RWPE2 (cell line): ENCODE results near the gene GATB.

Experiments used
- ATAC-seq: fragments of 200-7000 bp; cut with Tn5 transposase; 3 replicates; pipeline ENCODE4 v1.9.1; 2021; ENCODE audit warnings: low read depth
- DNase-seq: peaks from one replicate; pipeline ENCODE4 v3.0.0-alpha.2; 2020; ENCODE audit warnings: low spot score
- H3K27ac ChIP-seq: fragments of 450-650 bp; 2 replicates; pipeline ENCODE4 v1.5.1; 2017; ENCODE audit warnings: mild to moderate bottlenecking; ENCODE audit not compliant: poor library complexity, severe bottlenecking
- H3K27me3 ChIP-seq: fragments of 250-450 bp; sonication (Bioruptor Pico); 2 replicates; pipeline ENCODE4 v1.5.1; 2021; ENCODE audit warnings: mild to moderate bottlenecking, moderate library complexity; ENCODE audit not compliant: insufficient read depth, poor library complexity, severe bottlenecking
- H3K36me3 ChIP-seq: fragments of 250-450 bp; sonication (Bioruptor Pico); 2 replicates; pipeline ENCODE4 v1.5.1; 2020; ENCODE audit warnings: low read depth, mild to moderate bottlenecking, moderate library complexity
- H3K4me1 ChIP-seq: fragments of 250-450 bp; sonication (Bioruptor Pico); 2 replicates; pipeline ENCODE4 v1.5.1; 2021; ENCODE audit warnings: mild to moderate bottlenecking, moderate library complexity; ENCODE audit not compliant: insufficient read depth, poor library complexity, severe bottlenecking
- H3K4me3 ChIP-seq: fragments of 250-450 bp; sonication (Bioruptor Pico); 2 replicates; pipeline ENCODE4 v1.5.1; 2021; ENCODE audit warnings: mild to moderate bottlenecking, moderate library complexity; ENCODE audit not compliant: severe bottlenecking
- H3K9me3 ChIP-seq: fragments of 250-450 bp; sonication (Bioruptor Pico); 2 replicates; pipeline ENCODE4 v1.5.1; 2021; ENCODE audit warnings: mild to moderate bottlenecking, moderate library complexity; ENCODE audit not compliant: severe bottlenecking
- CTCF ChIP-seq: fragments of 450-650 bp; IDR thresholded peaks from one replicate; pipeline ENCODE4 v1.5.1; 2017; ENCODE audit warnings: mild to moderate bottlenecking, moderate library complexity; ENCODE audit not compliant: poor library complexity, severe bottlenecking

Gene GATB

GRCh38 chr4:151770154-151770553 is 9.3 kb upstream of the GATB start:
- TF ChIP-seq CTCF, result no peak
- Histone ChIP-seq H3K4me1 (no peaks in the 10 kb centered on the region), H3K9me3 (peaks cover 2% of the 10 kb centered on the region), H3K27me3 (no peaks in the 10 kb centered on the region), H3K36me3 (no peaks in the 10 kb centered on the region), H3K27ac (no peak overlapping the region), H3K4me3 (no peak overlapping the region)
- ATAC-seq (no peak), DNase-seq (no peak)

GRCh38 chr4:151768835-151769234 is 8.0 kb upstream of the GATB start:
- H3K4me1 ChIP-seq, result no peaks in the 10 kb centered on the region
- H3K4me3 ChIP-seq, result no peak overlapping the region
- TF ChIP-seq CTCF, result no peak
- no peaks in the 10 kb centered on the region for H3K36me3 ChIP-seq
- no peak overlapping the region for H3K27ac ChIP-seq
- DNase-seq (no peak), ATAC-seq (no peak)
- no peaks in the 10 kb centered on the region for H3K27me3 ChIP-seq
- peaks cover 1% of the 10 kb centered on the region for H3K9me3 ChIP-seq

- no peak for ATAC-seq
- no peak overlapping the region for H3K4me3 ChIP-seq
These were observed 5.9 kb upstream of the GATB start for GRCh38 chr4:151766691-151767090.

GRCh38 chr4:151760002-151760401 is 805 bp downstream of the GATB start:
- Histone ChIP-seq H3K4me1 (peaks cover 4% of the 10 kb centered on the region), H3K27ac (no peak overlapping the region), H3K27me3 (no peaks in the 10 kb centered on the region), H3K9me3 (no peaks in the 10 kb centered on the region), H3K4me3 (peak overlapping the region; percentile 60), H3K36me3 (peaks cover 24% of the 10 kb centered on the region)
- no peak for TF ChIP-seq CTCF
- no peak for DNase-seq
- no peak for ATAC-seq

More at GRCh38 chr4:151766691-151767090, 5.9 kb upstream of the GATB start:
- no peaks in the 10 kb centered on the region for H3K36me3 ChIP-seq
- H3K4me1 ChIP-seq, result no peaks in the 10 kb centered on the region
- H3K27me3 ChIP-seq, result no peaks in the 10 kb centered on the region
- no peak for TF ChIP-seq CTCF
- H3K9me3 ChIP-seq, result no peaks in the 10 kb centered on the region
- no peak overlapping the region for H3K27ac ChIP-seq
- no peak for DNase-seq

- Histone ChIP-seq H3K9me3 (no peaks in the 10 kb centered on the region), H3K27ac (peak overlapping the region; percentile 54), H3K4me3 (no peak overlapping the region), H3K4me1 (peaks cover 10% of the 10 kb centered on the region), H3K36me3 (peaks cover 27% of the 10 kb centered on the region), H3K27me3 (no peaks in the 10 kb centered on the region)
- peak; percentile 77 for DNase-seq
- TF ChIP-seq CTCF, result no peak
- peak; percentile 100 for ATAC-seq
These were observed 7.8 kb downstream of the GATB start for GRCh38 chr4:151753056-151753455.
